Measurements from ENCODE around the gene PTPRM.

DNA sequence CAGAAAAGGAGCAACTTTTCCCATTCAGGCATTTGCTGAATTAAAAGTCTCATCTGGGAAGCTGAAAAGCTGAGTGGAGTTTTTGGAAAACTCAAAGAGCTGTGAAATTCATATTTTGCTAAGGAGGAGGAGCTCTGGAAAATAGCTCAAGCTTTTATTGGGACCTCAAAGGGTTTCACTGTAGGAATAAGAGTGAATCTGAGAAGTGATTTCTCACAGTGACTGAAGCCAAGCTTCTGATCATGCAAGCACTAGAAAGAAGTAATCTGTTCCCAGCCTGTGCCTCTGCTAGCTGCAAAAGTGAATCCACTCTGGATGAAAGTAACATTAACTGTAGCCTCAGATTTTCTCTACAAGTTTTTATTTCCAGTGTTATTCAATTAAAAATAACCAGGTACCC lies 283.3 kb downstream of the PTPRM start:
- no peak for TF ChIP-seq CEBPB (IDR thresholded peaks at IDR 0.05; ENCODE audit: low read depth, low read length)
- no peak for TF ChIP-seq CTCF (conservative IDR thresholded peaks at IDR 0.05; ENCODE audit: low read depth, low read length)
- TF ChIP-seq RAD21 (IDR thresholded peaks at IDR 0.05; ENCODE audit: low read length), result no peak
- no peak for TF ChIP-seq SMC3 (IDR thresholded peaks at IDR 0.05; ENCODE audit: low read depth, low read length)
- TF ChIP-seq USF2 (IDR thresholded peaks at IDR 0.05; ENCODE audit: low read depth, low read length), result no peak
- no peak for TF ChIP-seq NFE2L2 (IDR thresholded peaks at IDR 0.05; ENCODE audit: low read depth, low read length)
- no peak for TF ChIP-seq ELK1 (IDR thresholded peaks at IDR 0.05; ENCODE audit: borderline replicate concordance, low read depth, low read length)
- TF ChIP-seq RCOR1 (IDR thresholded peaks at IDR 0.05; ENCODE audit: insufficient replicate concordance, low read length), result no peak
- no peak for TF ChIP-seq POLR2A (IDR thresholded peaks at IDR 0.05; ENCODE audit: low read depth, low read length)
